Measurements from ENCODE around the gene CLIP3.
"Not testable (repeated sequence)": the region's sequence is repeated elsewhere in the genome, so short reads cannot be mapped to it uniquely, and the experiment has no call there.

The CLIP3 gene

DNA sequence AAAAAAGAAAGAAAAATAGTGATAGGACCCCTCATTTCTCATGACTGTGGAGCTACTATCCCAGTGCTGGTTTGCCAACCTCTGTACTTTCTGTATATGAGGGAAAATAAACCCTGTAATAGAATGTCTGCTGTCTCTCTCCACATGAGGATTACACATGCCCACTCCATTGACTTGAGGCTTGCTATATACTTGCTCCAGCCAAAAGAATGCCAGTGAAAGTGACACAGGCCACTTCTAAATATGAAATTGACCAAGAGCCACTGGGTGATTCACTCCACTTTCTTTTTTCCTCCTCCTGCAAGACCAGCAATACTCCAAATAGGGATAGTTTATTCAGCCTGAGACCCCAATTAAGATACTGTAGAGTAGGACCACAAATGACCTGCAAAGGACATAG is 15.2 kb upstream of the CLIP3 start:
- DNase-seq (ENCODE audit: low read depth in 3 of 3), result no peak

DNA sequence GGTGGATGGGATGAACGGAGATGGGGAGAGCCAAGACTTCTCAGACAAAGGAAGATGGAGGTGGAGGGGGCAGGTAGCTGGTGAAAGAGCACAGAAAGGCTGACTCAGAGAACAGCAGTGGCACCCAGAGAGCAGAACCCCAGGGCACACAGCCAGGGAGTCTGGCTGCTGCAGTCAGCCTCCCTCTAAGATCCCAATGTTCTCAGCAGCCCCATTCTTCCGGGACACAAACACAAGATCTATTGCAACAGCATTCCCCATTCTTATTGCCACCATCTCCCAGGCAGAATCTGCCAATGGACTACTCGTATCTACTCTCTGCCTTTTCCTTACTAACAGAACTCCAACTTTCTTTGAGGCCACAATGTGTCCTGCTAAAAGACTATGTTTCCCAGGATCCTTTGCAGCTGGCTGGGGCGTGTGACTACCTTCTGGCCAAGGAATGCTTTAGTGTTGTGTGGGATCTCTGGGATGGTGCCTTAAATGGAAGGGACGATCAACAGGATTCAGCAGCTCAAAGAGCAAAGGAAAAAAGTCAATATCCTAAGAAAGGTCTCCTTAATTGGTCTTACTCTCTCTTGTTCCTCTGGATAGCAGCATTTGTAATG is 13.9 kb upstream of the CLIP3 start:
- DNase-seq (ENCODE audit: low read depth in 3 of 3), result no peak

DNA sequence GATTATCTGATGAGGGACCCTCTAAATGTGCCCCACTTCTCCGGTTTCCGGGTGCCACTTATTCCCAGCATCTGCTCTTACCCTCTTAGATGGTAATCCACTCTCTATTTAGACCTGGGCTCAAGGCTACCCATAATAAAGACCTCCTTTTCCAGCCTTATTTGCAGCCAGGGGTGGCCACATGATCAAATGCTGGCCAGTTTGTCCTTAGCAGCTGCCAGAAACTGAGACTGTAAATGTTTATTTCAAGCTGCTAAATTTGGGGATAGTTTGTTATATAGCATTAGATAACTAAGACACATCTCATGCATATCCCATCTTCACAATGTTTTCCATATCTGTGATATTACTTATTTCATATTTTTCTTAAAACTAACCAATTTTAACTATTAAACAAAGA is 11.3 kb upstream of the CLIP3 start:
- DNase-seq (ENCODE audit: low read depth in 3 of 3), result no peak

DNA sequence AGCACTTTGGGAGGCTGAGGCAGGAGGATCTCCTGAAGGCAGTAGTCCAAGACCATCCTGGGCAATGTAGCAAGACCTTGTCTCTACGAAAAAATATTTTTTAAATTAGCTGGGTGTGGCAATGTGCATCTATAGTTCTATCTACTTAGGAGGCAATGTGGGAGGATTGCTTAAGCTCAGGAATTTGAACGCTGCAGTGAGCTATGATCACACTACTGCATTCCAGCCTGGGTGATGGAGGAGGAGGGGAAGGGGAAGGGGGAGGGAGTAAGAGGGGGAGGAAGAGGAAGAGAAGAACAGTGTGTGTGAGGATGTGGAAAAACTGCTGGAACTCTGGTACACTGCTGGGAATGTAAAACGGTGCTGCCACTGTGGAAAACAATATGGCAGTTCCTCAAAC is 9.2 kb upstream of the CLIP3 start:
- DNase-seq (ENCODE audit: low read depth in 3 of 3), result no peak

DNA sequence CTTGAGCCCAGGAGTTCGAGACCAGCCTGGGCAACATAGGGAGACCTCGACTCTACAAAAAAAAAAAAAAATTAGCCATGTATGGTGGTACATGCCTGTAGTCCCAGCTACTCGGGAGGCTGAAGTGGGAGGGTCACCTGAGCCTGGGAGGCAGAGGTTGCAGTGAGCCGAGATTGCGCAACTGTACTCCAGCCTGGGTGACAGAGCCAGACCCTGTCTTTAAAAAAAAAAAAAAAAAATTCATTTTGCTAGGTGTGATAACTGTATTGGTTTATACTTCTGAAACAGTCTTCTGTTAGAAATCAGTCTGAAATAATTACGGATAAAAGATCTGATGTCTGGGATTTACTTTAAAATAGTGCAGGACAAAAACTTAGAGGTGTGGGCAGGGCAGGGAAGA is 8.4 kb upstream of the CLIP3 start:
- not testable (repeated sequence) for DNase-seq (ENCODE audit: low read depth in 3 of 3)

DNA sequence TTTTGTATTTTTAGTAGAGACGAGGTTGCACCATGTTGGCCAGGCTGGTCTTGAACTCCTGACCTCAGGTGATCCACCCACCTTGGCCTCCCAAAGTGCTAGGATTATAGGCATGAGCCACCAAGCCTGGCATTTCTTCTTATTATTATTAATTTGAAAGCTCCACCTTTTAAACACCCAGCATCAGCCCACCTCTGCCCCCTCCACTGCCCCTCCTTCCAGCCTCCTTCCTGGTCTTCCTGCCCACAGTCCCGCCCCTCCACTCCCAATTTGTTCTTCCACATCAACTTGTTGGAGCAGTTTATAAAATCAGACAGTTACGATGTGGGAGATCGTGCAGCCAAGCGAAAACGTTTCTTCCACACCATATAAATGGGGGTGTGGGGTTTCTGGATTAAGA is 7.8 kb upstream of the CLIP3 start:
- DNase-seq (ENCODE audit: low read depth in 3 of 3), result no peak

DNA sequence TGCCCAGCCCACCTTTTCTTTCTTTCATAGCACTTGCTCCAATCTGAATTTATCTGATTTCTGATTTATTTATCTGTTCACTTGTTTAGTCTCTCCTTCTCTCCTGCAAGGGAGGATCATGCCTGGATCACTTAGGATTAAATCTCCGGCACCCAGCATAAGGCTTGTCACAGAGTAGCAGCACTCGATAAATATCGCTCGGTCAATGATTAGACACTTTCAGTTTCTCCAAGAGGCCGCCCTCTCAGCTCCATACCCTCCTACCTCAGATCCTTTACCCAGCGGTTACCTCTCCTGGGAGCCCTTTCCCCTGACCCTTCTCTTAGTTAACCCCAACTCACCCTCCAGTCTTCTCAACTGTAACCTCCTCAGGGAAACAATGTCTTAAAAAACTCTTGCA is 1.4 kb downstream of the CLIP3 start:
- no peak for DNase-seq (ENCODE audit: low read depth in 3 of 3)

DNA sequence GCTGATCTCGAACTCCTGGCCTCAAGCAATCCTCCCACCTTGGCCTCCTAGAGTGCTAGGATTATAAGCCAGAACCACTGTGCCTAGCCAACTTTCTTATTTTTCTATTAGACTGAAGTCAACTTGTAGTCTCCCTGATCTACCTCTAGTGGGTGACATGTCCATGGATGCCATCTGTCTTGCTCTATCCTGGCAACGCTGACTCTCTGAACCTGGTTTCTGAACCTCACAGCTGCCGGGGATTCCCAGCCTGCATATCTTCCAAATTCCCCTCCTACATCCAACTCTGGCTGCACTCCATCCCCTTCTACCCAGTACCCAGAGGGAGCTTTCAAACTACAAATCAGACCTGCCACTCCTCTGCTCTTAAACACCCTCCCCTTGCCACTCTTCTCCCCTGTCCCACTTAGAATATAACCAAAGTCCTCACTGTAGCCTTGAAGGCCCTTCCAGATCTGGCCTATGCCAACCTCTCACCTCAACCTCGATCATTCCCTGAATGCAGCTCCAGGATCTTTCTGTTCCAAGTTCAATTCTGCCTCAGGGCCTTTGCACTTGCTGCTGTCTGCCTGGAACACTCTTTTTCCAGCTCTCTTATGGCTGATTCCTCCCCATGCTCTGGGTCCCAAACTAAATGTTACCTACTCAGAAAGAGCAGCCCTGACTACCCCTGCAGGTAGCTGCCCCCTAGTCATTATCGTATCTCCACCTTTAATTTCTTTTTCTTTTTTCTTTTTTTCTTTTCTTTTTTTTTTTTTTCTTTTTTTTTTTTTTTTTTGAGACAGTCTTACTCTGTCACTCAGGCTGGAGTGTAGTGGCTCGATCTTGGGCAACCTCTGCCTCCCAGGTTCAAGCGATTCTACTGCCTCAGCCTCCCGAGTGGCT is 2.2 kb downstream of the CLIP3 start:
- no peak for DNase-seq (ENCODE audit: low read depth in 3 of 3)

DNA sequence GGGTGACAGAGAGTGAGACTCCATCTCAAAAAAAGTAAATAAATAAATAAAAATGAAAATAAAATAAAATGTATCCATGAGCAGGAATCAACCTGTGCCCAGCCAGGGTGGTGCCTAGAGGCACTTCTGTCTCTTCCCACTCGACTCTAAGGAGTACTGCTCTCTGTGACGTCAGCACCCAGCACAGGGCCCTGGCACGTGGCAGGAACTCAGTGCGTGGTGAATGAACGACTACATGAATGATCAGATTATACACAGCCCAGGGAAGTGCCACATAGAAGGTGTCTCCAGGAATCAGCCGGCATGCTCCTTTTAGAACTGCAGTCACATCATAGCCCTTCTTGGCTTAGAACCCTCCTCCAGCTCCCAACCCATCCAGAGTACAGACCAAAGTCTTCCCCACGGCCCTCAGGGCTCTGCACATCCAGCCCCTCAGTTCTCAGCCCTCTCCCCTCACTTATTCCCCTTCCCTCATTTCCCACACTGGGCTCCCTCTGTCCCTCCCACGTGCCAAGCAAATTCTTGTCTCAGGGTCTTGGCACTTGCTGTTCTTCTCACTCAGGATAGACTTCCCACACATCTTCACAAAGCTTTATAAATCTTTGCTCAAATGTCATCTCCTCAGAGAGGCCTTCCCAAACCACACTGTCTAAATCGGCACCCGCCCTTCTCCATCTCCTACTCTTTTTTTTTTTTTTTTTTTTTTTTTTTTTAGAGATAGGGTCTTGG is 4.2 kb downstream of the CLIP3 start:
- no peak for DNase-seq (ENCODE audit: low read depth in 3 of 3)

DNA sequence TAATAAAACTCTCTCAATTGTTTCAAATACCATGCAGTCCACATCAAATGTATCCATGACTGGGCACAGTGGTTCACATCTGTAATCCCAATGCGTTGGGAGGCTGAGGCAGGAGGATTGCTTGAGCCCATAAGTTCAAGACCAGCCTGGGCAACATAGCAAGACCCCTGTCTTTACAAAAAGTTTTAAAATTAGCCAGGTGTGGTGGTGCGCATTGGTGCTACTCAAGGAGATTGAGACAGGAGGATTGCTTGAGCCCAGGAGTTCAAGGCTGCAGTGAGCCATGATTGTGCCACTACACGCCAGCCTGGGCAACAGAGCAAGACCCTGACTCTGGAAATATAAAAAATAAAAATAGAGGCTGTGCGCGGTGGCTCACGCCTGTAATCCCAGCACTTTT is 5.0 kb downstream of the CLIP3 start:
- DNase-seq (ENCODE audit: low read depth in 3 of 3), result no peak

DNA sequence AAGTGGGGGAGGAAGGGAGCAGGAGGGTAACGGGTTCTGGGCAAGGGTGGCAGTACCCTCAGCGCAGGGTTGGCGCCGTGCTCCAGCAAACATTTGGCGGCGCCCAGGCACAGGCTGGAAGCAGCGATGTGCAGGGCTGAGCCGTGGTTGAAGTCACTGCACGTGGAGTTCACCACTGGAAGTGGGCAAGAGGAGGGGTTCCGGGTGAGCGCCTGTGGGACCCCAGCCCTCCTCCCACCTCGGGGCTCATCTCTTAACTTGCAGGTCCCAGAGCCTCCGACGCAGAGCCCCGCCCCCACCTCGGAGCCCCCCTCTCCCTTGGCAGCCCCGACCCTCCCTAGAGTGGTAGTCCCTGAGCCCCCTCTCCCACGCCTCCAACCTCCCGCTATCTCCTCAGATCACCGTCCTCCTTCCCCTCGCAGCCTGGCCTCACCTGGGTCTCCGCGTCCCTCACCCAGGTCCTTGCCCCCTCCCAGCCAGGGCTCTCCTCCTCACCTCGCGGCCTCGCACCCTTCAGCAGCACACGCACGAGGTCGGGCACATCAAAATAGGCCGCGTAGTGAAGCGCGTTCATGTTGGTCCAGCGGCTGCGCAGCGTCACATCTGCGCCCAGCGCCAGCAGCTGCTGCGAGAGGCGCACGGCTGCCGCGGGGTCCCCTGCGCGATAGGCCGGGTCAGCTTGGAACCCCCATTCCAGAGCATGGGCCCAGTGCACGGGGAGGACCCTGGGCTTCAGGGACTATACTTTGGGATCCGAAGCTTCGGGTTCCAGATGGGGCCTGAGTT is 6.4 kb downstream of the CLIP3 start:
- DNase-seq (ENCODE audit: low read depth in 3 of 3), result no peak

DNA sequence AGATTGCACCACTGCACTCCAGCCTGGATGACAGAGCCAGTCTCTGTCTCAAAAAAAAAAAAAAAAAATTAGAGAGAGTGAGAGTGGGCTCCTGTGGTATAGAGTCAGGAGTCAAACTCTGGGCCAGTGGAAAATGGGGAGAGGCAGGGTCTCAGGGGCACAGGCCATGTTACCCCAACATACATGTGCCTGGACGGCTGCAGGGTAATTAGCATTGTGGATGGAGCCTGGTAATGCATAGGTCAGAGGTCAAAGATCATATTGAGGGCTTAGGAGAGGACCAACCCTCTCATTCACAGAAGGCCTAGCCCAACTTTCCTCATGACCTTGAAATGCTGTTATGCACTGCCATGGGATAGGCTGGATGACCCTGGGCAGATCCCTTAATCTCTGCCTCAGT is 7.1 kb downstream of the CLIP3 start:
- DNase-seq (ENCODE audit: low read depth in 3 of 3), result no peak

DNA sequence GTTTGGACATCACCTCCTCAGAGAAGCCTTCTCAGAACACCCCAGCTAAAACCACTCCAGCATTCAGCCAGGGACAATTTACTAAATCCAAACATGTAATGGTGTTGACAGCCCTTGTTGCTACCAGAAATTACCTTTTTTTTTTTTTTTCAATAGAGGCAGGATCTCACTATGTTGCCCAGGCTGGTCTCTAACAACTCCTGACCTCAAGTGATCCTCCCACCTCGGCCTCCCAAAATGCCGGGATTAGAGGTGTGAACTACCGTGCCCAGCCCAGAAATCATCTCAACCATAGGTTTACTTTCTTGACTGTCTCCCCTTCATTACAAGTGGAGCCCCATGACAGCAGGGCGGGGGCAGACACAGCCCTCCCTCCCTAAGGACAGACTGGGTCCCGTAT is 9.2 kb downstream of the CLIP3 start:
- DNase-seq (ENCODE audit: low read depth in 3 of 3), result no peak

DNA sequence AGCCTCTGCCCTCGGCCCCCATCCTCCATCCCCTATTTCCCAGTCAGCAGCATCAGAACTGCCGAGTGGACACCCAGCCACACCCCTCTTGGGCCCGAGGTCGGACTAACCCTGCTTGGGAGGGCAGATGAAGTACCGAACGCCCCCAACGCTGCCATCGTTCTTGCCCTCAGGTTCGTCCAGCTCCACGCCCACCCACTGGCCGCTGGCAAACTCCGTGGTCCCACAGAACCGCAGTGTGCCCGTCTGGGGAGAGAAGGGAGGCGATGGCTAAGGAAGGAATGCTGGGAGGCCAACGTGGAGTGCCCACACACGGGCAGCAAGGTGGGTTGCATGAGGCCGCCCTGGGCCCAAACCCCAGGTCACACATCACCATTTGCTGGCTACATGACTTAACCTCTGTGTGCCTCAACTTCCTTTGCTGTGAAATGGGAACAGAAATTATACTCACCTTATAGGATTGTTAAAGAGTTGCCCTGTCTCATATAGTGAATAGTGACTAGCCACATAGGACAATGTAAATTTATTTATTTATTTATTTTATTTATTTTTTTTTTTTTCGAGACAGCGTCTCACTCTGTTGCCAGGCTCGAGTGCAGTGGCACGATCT is 13.5 kb downstream of the CLIP3 start:
- DNase-seq (ENCODE audit: low read depth in 3 of 3), result no peak

DNA sequence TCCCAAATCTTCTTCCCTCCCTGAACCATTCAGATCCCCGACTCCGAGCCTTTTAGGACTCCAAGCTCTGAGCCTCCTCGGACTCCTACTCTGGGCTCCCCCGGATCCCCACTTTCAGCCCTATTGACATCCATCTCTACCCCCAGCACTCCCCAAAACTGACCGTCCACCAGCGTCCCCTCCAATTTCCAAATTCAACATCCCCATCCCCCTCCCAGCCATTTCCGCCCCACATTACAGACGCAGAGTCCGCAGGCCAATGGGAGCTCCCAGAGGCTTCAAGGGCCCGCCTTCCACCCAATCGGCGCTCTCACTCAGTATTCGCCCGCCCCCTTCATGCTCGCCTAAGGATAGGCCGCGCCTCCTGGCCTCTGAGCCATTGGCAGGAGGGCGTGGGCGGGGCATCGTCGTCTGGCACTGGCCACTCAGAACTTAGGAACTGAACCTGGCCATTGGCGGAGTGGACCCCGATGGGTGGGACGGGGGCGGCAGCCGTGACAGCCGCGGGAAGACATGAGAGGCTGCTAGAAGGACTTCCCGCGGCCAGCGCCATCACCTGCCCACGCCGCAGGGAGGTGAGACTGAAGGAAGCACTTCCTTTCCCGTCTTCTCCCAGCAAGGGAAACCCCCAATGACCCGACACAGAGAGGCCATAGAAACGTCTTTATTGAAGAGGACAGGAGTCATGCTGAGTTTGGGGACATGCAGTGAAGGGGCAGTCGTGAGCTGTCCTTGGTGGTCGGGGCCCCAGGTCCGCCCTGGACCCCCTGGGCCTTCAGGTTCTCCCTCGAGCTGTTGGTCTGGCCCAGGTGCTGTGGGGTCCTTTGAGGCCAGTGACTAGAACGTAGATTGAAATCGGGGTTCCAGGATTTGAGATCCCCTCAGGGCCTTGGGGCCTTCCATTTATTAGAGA is 18.4 kb downstream of the CLIP3 start, which contains the start of gene ALKBH6:
Gene ALKBH6, minus strand, starts transcription at position 202 of the 913 bp plus-strand sequence. CDS start 816 bp downstream, outside the sequence.
- DNase-seq (ENCODE audit: low read depth in 3 of 3), result peak; percentile 99 to 100 (median 100)

DNA sequence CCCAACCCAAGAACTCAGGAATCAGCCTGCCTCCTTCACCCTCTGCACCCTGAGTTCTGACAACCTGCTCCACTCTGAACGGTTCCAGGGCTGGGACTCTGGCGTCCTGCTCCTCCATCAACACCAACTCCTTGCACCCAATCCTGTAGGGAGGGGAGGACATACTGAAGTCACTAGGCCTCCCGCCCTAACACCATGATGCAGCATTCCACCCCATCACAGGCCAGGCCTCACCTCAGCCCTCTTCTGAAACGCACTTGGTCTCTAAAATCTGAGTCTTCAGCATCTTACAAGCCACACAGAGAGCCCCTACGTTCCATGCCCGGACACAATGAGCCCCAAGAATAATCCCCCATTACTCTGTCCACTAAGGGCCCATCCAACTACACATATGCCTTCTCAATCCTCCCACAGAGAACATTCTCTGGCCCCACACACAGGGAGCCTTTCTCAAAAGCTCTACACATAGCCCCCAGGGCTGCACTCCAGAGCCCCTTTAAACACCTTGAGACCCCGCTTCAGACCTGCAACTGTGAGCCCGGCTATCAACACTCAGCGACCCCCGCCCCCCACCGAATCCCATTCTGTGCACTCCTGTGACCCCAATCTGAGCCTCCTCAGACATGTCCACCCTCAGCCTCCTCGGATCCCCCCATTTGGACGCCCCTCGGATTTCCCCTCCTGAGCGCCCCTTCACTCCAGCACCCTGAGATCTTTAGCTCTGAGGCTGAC is 19.2 kb downstream of the CLIP3 start:
- no peak for DNase-seq (ENCODE audit: low read depth in 3 of 3)

DNA sequence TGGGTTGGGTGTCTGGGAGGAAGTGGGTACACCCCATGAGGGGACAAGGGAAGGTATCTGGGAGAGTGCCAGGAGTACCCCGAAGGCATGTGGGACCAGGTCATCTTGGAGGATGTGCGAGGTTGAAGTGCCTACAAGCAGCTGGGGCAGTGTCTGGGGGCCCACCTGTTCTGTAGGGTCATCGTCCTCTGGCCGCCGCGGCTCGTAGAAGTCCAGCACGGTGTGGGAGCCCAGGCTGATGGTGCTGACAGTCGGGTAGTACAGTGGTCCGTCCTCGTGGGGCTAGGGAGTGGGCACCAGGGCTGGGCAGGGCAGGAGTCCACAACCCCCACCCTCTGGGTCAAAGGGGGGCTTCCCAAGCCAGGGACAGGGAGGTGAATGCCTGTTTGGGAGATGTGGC is 22.3 kb downstream of the CLIP3 start:
- DNase-seq (ENCODE audit: low read depth in 3 of 3), result no peak

DNA sequence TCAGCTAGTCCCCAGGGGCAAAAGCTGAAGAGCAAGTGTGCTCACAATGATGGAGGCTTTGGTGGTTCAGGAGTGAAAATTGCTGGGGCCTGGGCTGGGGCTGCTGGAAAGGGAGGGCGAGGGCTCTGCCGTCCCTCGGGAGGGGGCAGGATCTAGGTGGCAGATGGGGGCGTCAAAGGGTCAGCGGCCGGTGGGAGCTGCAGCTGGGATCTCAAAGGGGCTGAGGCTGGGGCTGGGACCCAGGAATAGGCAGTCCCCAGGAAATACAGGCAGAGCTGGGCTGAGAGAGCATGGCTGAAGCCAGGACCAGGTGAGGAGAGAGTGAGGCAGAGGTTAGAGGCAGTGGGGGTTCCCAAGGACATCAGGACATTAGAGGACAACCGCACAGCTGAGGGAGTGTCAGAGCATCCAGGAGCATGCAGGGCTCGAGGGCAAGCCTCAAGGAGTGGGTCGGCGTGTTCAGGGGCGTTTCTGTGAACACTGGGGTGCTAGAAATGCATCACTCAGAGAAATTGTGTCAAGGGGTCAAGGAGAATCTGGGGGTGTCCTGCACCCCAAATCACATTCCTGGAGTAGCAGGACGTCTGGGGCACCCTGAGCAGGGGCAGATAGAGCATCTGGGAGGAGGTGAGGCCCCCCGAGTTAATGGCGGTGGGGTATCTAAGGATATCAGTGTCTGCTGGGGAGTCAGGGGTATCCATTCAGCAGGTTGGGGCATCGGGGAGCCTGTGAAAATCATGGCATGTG is 22.9 kb downstream of the CLIP3 start:
- DNase-seq (ENCODE audit: low read depth in 3 of 3), result no peak

DNA sequence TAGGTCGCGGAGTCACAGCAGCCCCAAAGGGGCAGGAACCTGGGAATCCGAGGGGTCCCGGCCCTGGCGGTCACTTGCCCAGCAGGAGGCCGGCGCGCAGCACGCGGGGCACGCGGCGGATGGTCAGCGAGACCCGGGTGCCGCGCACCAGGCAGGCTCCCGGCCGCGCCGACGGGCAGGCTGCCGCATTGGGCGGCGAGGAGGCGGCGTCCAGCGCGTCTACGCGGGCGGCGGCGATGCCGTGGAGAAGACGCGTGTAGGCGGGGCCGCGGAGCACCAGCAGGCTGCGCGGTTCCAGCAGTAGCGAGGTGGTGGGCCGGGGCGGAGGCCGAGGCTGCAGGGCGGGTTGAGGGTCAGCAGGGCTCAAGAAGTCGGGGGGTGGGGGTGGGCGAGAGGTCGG is 23.5 kb downstream of the CLIP3 start:
- peak in 1 of 3 experiments; percentile 56 for DNase-seq (ENCODE audit: low read depth in 3 of 3)
